ENCODE results near the gene PLXNB2.

PLXNB2 gene

GRCh38 chr22:50255099-50255498, 52.3 kb downstream of the PLXNB2 start:
- in situ Hi-C loops (cut with MboI; ENCODE audit: low sequenced_read_pairs): no loop called here

- in situ Hi-C loops (cut with MboI; ENCODE audit: low sequenced_read_pairs): no loop called here
Observed at GRCh38 chr22:50253941-50254340, 53.5 kb downstream of the PLXNB2 start.

DNA sequence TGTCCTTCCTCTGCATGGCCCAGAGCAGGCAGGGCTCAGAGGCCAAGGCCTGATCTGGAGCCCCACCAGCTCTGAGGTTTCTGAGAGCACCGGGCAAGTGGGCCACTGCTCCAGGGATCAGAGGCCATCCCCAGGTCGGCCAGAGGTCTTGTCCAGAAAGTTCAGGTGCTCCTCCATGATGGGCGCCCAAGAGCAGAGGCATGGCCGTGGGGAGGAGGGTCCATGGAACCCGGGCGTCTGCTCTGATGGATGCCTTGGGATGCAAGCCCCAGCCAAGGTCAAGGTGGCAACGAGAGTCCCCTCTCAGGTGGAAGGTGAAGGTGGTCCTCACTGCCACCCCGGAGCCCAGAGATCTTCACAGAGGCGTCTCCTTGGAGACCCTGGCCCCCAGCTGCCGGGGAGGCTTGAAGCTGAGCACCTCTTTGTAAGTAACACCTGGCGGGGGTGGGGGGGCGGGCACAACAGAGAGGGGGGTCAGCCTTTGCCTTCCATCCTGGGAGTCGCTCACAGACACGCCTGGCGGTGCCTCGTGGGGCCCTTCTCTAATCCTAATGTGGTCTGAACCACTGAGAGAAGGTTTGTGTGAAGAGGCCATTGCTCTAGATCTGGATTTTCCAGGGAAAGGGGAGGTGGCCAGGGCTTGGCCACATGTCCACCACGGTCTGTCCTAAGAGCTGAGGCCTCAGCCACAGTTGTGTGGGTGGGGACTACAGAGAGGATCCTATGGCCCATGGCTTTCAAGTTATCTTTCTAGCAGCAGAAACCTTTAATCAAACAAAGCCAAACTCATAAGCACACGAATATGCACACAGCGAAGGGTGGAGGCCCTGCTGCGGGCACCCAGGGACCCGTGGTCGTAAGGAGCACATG, 54.2 kb downstream of the PLXNB2 start:
- in situ Hi-C loops (cut with MboI; ENCODE audit: low sequenced_read_pairs): no loop called here

DNA sequence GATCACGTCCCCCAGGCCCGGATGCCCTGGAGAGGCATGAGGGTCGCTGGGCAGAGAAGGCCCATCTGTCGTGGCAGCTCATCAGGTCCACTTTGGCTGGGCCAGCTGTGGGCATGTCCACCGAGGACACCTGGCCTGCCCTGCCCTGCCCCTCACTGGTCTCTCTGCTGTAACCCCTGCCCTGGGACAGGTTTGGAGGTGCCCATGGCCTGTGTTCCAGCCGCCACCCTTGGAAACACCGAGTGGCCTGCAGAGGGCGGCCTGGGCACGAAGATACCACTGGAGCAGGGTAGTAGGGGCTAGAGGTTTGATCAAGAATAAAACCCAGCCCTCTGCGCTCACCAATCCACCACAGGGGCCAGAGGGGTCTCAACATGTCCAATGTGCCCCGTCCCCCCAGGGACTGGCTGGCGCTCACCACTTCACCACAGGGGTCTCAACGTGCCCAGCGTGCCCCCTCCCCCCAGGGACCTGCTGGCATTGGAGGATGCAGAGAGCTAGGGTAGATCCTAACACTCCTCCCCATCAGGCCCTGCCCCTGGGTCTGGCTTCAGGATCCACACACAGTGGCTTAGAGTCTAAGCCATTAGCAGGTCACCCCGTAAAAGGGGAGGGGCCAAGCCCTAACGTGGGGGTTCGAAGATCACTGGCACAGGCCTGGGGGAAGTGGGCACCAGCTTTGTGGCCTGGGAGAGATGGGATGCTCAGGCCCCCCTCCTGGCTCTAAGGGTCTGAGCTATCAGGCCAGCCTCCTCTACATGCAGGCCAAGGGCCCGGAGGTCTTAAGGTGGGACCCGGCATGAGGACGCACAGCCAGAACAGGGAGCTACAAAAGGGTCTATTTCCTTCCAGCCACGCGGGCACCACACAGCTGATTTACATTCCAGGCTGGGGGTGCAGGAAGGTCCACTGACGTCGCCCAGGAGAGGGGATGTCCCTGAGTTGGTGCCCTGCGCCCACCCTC, 55.1 kb downstream of the PLXNB2 start:
- in situ Hi-C loops (cut with MboI; ENCODE audit: low sequenced_read_pairs): no loop called here

DNA sequence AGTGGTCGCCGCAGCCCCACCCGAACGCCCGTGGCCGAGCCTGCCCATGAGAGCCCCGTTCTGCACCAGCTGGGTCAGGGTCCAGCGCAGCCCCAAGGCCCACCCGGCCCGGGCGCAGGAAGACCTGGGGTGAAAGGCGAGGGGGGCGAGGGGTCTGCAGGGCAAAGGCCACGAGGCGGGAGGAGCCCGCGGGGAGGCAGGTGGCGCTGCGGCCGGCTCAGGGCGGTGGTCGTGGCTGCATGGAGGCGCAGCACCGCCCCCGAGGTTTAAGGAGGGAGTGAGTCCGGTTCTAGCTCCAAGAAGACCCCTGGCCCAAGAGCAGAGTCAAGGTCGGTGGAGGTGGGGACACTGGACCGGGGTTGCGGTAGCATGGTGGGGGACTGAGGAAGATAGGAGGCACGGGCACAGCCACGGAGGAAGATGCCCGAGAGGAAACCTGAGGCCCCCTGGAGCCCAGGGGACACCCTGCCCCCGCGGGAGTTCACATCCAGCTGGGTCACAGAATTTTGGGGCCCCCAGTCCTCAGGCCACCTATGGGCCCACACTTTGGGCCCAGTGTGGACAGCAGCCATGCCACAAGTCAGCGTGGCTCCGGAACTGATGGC, 55.9 kb downstream of the PLXNB2 start:
- in situ Hi-C loops (cut with MboI; ENCODE audit: low sequenced_read_pairs): no loop called here

DNA sequence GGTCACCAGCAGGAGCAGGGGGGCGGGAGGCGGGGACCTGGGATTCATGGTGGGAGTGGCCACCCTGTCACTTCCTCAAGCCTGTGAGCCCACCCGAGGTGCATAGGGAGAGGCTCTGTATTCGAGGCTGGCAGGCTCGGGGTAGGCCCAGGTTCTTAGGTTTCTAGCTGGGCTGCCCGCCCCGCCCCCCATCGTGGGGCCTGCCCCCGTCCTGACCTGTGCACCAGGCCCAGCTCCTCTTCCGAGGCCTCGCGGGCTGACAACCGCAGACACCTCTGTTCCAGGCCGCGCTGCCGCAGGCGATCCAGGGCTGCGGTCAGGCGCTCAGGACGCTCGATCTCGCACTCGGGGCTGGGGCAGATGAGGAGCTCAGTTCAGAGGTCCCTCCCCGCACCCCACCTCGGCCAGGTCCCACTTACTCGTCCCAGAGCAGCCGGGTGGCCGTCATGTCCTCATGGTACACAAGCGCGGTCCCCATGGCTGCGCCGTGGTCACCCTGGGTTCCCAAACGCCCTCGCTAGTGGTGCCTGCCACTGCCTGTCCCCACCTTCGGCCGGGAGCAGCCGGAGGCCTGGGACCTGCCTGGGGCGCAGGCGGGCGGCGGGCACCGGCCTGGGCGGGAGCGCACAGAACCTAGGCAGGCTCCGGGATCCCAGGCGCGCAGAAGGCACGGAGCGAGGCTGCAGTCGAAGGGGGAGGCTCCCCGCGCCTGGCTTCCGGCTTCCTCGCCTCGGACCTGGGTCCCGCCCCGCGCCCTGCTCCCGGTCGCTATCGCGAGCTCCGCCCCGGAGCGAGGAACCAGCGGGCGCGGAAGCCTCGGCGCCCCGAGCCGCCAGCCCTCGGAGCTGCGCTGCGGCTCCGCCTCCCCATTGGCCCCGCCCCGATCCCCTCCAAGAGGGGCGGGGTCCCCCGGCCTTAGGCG, 56.6 kb downstream of the PLXNB2 start, which contains the start of gene HDAC10:
HDAC10 (minus strand) TSS at position 711 of the 922 bp plus-strand sequence; CDS start at position 478, 233 bp downstream.
- in situ Hi-C loops (cut with MboI; ENCODE audit: low sequenced_read_pairs): no loop called here

DNA sequence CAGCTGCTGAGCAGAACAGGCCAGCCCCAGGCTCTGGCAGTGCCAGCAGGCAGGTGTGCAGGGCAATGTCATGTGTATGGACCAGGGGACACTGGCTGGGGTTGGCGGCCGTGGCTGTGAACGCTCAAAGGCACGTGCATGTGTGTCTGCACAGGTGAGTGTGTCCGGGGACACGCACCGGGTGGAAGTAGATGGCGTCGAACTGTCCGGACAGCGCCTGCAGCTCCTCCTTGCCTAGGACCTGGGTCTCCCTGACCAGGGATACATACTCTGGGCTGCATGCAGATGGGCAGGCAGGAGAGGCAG, 57.2 kb downstream of the PLXNB2 start:
- in situ Hi-C loops (cut with MboI; ENCODE audit: low sequenced_read_pairs): no loop called here

DNA sequence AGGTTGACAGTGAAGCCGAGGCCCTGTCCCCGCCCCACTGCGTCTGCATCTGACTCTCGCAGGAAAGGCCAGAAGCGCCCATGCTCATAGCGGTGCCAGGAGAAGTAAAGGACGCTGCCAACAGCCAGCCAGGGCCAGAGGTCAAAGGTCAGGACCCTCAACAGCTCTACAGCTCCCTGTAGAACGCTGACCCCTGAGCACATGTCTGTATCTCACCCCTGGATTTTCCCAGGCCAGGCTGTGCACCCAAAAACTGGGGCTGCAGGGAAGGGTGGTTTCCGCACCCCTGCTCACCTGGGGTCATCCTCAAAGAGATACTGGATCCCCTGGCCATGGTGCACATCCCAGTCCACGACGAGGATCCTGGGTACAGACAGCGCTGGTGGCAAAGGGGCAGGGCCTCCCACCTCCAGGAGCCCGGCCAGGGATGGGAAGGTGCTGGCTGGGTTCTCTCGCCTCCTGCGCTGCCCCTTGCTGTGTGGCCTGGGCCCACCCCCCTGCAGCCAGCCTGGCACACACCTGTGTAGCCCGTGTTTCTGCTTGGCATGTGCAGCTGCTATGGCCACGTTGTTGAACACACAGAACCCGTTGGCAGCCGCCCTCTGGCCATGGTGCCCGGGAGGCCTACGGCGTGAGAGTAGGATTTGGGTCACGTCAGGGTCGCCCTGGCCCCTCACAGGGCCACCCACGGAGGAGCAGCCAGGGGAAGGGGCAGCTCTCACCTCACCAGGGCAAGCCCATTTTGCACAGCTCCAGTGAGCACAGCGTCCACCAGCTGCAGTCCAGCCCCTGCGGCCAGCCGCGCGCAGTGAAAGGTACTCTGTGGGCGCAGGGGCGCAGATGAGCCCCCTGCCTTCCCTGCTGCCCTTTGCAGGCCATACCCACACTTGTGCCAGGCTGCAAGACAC, 57.9 kb downstream of the PLXNB2 start:
- in situ Hi-C loops (cut with MboI; ENCODE audit: low sequenced_read_pairs): no loop called here

DNA sequence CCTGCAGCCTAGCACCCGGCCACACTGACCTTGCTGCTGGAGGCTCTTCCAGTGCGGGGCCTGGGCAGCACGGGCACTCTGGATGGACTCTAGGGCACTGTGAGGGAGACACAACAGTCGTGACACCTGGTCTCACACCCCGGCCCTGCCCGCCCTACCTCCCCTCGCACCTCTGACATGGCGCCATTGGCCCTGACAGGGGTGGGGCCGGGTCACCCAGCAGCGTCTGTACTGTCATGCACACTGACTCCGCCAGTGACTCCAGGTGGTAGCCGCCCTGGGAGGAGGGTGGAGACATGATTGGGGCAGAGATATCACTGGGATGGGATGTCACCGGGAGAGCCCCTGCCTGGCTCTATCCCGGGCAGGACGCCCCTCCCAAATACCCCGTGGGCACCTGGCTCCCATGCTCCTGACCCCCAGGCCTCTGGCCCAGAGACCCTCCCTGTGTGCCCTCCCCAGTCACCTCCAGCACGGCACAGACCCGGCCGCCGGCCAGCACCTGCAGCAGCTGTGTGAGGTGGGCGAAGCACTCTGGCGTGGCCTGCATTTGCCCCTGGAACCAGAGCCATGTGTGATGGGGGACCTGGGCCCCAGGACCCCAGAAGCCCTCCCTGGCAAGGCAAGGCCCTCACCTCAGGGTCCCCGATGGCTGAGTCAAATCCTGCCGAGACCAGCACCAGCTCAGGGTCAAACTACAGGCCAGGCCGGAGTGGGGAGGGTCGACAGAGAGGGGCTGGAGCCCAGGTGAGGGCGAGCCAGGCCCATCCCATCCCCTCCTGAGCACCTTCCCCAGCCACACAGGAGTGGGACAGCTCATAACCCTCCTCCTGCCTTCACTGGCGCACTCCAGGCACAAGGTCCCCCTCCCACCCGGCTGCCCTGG, 59.0 kb downstream of the PLXNB2 start:
- in situ Hi-C loops (cut with MboI; ENCODE audit: low sequenced_read_pairs): no loop called here

DNA sequence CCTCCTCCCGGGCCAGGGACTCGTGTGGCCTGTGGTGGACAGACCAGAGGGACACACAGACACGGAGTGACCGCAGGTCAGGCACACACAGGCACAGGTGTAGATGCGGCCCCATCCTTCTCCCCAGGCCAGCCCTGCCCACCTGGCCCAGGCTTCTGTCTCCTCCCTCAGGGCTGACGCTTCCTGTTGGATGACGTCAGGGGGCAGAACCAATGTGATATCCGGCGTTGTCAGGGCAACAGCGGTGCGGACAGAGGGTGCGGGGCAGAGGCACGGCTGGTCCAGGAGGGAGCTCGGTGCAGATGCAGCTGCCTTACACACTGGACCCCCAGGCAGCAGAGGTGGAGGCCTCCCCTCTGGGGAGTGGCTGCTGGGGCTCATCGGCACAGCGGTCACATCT, 59.7 kb downstream of the PLXNB2 start:
- in situ Hi-C loops (cut with MboI; ENCODE audit: low sequenced_read_pairs): no loop called here

DNA sequence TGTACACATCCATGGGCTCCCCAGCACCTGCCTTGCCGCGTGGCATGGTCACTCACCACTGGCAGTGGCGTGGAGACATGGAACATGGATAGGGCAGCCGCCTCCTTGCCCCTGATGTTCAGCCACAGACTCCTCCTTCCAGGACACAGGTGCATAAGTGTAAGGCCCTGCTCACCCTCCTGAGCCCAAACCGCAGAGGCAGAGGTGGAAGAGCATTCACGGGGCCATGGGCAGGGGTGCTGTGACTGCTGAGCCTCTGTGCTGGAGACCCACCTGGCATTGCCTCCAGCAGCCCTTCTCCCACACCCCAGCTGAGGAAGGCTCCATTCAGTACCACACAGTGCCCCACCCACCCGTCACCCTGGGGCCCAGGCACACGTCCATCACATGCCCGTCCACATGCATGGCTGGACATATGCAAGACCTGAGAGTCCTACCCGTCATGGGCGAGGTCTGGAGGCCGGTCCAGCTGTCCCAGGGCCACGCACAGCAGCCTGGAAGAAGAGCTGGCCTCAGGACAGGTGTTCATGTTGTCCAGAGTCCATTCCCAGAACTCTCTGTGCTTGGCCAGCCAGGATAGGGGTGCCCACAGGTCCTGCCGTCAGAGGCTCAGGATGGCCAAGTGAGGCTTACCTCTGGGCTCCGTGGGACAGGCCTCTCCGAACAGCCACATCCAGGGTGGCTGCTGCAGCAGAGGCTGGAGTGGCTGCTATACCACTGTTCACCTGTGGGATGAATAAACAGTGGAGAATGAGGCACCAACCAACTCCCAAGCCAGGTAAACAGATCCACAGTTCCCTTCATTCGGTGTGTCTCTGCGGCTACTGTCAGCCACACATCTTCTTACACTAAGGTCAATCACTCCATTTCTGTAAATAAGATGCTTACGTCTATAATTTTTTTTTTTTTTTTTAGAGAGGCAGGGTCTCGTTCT, 60.9 kb downstream of the PLXNB2 start:
- in situ Hi-C loops (cut with MboI; ENCODE audit: low sequenced_read_pairs): no loop called here

GRCh38 chr22:50245214-50246072, 62.0 kb downstream of the PLXNB2 start:
- in situ Hi-C loops (cut with MboI; ENCODE audit: low sequenced_read_pairs): no loop called here

DNA sequence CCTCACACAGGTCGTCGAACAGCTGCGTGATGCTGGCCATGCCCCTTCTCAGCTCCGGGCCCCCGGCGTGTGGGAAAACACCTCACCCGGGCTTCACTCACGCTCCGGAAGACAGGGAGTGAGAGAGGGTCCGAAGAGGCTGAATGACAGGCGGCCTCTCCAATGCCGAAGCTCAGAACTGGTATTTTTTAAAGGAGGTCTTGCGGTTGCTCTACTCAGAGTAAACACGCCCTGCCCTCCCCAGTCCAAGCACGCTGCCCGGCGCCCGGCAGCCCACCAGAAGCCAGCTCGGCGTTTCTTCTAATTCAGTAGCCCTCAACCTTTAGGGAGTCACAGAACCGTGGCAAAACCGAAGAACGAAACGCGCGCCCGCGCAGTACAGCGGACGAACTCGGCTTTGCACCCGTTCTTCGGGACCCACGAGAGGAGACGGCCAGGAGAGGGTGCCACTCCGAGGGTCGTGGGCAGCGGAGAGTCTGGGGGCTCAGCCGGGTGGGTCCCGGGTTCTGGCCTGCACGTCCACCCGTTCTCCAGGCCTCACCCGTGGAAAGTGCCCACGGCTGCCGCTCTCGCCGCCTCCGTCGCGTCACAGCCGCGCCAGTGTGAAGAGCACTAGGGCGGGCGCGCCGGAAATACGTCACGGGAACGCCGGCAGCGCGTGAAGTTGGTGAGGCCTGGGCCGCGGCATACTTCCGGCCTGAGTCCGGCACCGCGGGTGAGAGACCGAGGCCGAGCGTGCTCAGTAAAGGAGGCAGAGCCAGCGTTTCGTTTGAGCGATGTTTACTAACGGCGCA, 62.8 kb downstream of the PLXNB2 start, which contains the start of gene TUBGCP6:
TUBGCP6 (minus strand) TSS at position 604 of the 794 bp plus-strand sequence; CDS start at position 40, 564 bp downstream.
- in situ Hi-C loops (cut with MboI; ENCODE audit: low sequenced_read_pairs): no loop called here

DNA sequence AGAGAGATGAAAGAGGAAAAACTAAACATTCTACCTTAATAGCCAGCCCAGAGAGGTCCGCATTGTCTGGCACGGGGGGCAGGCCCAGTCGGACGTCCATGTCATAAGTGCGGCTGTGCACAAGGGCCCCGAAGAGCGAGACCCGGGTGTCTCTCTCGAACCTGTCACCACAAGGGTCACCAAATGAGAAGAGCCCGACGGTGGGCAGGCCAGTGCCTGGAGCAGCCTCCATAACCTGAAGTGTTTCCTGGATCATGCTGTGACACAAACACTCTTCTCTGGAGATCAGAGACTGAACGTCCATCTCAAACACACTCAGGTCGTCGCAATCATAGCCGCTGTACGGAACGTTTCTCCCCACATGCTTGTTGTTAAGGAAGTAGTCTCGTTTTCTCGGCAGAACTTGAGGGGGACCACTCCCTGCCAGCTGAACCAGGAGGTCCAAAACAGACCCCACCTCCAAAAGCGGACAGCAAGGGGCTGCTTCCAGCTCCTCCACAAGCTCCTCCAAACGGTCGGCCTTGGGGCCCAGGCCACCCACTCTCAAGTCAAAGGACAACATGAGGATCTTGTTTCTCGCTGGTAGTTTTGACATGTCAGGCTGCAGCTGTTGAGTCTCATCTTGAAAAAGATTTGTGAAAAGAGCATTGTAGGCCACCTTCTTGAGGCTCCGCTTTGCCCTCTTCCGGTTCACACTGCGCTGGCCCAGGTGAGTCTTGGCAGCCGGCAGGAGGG, 63.6 kb downstream of the PLXNB2 start:
- in situ Hi-C loops (cut with MboI; ENCODE audit: low sequenced_read_pairs): no loop called here

Measured in hTERT RPE-1 (cell line).